ENCODE measurements around the gene CX3CL1. TPM values are rescaled to one million over a fixed set of nuclear protein-coding genes. Genes with fewer than 3 reads are reported as not detected.
"Not testable (repeated sequence)": the region's sequence is repeated elsewhere in the genome, so short reads cannot be mapped to it uniquely, and the experiment has no call there.

CX3CL1 gene
- total RNA-seq (2014; rRNA removed; shearing (Covaris generic)) = 0.79 and 0.88 TPM in 2 replicates

DNA sequence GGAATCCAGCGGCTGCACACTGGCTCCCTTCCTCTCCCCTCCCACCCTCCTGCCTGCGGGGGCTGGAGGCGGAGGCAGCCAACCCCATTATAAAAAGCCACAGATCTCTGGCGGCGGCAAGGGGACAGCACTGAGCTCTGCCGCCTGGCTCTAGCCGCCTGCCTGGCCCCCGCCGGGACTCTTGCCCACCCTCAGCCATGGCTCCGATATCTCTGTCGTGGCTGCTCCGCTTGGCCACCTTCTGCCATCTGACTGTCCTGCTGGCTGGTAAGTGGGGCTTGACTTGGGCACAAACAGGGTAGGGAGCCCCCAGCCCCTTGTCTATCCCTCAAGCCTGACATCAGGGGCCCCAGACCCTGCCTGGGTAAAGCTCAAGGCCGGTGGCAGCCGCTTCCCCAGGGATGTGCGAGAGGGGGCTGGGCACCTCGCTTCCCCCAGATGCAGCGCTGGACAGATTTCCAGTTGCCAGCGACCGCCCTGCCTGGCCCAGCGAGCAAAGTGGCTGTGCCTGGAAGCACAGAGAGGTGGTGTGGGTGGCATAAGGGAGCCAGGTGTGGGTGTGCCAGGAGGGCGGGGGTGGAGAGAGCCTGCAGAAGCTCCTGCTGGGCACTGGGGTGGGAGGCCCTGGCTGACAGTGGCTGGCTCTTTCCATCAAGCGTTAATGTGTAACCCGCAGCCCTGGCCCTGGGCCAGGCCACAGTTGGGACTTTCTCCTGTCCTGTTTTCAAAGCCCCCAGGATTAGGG, at the start of gene CX3CL1:
Gene CX3CL1 (plus strand): TSS at position 119 of the 745 bp plus-strand sequence. CDS start 79 bp downstream, at position 198.
- DNase-seq (ENCODE audit: low spot score) = peak; percentile 40

DNA sequence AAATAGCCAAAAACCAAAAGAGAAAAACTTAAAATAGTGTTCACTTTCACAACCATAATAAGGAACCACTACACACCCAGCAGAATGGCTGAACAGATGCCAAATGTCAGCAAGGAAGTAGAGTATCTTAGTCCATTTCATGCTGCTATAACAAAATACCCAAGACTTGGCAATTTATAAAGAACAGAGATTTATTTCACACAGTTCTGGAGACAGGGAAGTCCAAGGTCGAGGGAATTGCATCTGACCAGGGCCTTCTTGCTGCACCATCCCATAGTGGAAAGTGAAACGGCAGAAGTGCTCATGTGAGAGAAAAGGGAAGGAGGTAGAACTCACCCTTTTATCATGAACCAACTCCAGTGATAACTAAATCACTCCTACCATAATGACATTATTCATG, 47.5 kb upstream of the CX3CL1 start:
- DNase-seq (ENCODE audit: low spot score) = no peak

DNA sequence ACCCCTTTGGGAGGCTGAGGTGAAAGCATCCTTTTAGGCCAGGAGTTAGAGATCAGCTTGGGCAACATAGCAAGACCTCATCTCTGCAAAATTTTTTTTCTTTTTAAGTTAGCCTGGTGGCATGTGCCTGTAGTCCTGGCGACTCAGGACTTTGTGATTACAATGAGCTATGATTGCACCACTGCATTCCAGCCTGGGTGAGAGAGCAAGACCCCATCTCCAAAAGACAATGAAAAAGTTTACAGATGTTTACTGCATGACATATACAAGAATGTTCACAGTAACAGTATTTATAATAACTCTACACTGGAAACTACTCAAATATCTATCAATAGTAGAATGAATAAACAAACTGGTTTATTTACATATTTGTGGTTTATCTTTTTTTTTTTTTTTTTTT, 46.8 kb upstream of the CX3CL1 start:
- DNase-seq (ENCODE audit: low spot score) = no peak

DNA sequence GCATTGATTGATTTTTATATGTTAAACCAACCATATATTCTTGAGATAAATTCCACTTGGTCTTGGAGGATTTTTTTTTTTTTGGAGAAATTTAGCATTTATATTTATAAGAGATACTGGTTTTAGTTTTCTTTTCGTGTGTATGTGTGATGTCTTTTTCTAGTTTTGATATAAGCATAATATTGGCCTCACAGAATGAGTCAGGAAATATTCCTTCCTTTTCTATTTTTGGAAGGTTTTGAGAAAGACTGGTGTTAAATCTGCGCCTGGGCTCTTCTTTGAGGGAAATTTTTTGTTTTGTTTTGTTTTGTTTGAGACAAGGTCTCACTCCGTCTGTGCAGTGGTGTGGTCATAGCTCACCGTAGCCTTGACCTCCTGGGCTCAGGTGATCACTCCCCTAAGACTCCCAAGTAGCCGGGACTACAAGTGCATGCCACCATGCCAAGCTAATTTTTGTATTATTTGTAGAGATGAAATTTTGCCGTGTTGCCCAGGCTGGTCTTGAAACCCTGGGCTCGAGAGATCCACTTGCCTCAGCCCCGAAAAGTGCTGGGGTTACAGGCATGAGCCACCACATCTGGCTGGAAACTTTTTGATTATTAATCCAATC, 42.5 kb upstream of the CX3CL1 start:
- no peak for DNase-seq (ENCODE audit: low spot score)

DNA sequence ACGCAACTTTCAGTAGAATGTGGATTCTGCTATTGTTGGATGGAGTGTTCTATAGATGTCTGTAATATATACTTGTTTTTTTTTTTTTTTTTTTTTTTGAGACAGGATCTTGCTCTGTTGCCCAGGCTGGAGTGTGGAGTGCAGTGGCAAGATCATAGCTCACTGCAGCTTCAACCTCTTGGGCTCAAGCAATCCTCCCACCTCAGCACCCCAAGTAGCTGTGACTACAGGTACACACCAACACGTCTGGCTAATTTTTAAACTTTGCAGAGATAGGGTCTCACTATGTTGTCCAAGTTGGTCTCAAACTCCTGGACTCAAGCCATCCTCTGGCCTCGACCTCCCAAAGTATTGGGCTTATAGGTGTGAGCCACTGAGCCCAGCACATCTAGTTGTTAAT, 40.9 kb upstream of the CX3CL1 start:
- DNase-seq (ENCODE audit: low spot score) = no peak

DNA sequence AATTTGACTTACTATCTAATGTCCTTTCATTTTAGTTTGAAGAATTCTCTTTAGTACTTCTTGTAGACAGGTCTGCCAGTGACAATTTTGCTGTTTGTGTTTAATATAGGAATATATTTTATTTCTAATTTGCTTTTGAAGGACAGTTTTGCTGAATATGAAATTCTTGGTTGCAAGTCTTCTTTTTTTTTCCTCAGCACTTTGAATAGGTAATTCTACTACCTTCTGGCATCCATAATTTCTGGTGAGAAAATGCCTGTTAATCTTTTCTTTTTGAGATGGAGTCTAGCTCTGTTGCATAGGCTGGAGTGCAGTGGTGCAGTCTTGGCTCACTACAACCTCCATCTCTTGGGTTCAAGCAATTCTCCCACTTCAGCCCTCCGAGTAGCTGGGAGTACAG, 38.9 kb upstream of the CX3CL1 start:
- no peak for DNase-seq (ENCODE audit: low spot score)

DNA sequence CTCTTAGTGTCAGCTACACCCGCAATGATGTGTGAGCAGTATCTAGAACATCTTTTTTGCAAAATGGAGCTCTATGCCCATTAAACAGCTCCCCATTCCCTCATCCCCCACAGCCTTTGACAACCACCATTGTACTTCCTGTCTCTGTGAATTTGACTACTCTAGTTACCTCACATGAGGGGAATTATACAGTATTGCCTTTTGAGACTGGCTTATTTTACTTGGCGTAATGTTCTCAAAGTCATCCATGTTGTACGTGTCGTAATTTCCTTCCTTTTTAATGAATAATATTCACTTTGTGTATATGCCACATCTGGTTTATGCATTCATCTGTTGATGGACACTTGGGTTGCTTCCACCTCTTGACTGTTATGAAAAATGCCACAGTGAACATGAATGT, 36.9 kb upstream of the CX3CL1 start:
- no peak for DNase-seq (ENCODE audit: low spot score)

DNA sequence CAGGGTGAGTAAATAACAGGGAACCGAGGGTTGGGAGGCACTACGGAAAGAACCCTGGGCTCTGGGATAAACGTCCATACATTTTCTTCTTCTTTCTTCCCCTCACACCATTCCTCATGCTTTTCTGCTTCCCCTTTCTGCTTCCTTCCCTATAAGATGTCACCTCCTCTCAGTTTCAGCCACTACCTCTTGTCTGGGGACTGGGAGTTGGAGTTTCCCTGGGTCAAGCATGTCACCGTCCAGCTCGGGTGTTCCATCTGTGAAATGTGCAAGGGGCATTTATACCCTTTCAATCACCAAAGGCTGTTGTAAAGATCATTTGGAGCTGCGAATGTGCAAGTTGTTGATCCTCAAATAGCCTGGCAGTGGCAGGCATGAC, 31.2 kb upstream of the CX3CL1 start:
- DNase-seq (ENCODE audit: low spot score) = no peak

DNA sequence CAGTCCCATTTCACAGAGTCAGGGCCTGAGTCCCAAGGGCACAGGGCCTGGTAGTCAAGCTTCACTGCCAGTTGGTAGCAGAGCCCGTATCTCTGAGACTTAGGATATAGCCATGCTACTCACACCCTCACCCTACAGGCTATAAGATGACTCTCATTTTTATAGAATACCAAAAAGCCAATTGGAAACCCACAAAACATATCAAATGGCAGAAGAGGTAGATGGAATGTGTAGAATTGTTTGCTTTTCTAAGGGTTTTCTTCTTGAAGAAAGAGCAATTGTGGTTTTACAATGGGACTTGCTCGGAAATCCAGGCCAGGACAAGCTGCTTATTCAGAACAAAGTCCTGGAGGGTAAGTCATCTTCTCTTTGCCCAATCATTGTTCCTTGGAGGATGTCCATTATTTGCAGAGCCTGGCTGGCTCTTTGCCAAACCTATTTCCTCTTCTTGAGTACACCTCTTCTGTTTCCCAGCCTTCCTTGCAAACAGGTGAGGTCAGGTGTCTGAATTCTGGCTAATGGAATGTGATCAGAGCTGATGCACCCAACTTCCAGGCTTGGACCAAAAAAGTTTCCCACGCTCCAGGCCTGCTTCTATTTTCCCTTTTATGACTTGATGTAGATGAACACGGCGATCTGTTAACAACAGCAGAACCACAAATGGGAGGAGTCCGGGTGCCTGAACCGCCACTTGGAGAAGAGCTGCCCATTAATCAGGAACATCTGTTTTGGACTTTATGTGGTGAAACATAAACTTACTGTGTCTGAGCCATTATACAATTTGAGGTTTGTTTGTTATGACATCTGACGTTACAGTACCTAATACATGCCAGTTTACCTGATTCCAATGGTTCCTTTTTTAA, 30.6 kb upstream of the CX3CL1 start:
- peak; percentile 78 for DNase-seq (ENCODE audit: low spot score)

DNA sequence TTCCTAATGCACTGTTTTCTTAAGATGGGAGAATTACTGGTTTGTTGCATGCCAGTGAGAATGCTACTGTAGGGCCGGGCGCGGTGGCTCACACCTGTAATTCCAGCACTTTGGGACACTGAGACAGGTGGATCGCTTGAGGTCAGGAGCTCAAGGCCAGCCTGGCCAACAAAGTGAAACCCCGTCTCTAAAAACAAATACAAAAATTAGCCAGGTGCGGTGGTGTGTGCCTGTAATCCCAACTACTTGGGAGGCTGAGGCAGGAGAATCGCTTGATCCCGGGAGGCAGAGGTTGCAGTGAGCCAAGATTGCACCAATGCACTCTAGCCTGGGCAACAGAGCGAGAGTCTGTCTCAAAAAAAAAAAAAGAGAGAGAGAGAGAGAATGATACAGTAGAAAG, 29.7 kb upstream of the CX3CL1 start:
- not testable (repeated sequence) for DNase-seq (ENCODE audit: low spot score)

DNA sequence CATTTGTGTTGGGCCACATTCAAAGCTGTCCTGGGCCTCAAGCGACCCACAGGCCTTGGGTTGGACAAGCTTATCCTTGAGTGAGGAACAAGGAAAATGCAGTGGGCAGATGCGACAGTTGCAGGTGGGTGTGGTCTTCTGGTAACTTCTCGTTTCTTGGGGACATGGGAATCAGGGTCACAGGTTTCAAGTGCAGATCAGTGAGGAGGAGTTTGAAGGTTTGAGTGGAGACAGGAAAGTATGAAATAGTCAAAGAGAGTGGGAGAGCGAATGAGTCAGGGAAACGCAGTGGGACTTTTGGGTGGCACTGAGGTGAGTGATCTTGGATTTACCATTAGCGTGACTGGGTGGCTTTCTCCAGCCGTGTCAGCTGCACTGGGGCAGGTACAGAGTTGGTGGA, 29.1 kb upstream of the CX3CL1 start:
- no peak for DNase-seq (ENCODE audit: low spot score)

DNA sequence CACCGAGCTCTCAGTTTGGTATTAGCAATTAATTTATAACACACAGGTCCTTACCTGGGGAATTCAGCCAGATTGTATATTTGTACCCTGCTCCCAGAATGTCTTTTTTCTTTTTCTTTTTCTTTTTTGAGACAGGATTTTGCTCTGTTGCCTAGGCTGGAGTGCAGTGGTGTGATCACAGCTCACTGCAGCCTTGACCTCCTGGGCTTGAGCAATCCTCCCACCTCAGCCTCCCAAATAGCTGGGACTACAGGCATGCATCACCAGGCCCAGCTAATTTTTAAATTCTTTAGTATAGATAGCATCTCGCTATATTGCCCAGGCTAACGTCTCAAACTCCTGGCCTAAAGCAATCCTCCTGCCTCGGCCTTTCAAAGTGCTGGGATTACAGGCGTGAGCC, 28.2 kb upstream of the CX3CL1 start:
- not testable (repeated sequence) for DNase-seq (ENCODE audit: low spot score)

DNA sequence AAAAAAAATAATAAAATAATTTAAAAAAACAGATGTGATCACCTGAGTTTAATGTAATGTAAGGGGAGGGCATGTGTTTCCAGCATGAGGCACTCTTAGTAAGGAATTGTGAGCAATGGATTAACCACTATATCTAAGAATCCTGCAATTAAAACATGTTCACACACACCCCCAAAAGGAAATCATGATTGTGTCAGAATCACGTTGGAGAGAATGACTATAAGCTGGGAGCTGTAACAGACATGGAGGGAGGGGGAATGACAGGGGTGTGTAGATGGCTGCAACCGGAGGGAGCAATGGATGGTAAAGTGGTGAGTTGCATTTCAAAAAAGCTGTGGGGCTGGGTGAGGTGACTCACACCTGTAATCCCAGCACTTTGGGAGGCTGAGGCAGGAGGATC, 27.3 kb upstream of the CX3CL1 start:
- DNase-seq (ENCODE audit: low spot score) = no peak

DNA sequence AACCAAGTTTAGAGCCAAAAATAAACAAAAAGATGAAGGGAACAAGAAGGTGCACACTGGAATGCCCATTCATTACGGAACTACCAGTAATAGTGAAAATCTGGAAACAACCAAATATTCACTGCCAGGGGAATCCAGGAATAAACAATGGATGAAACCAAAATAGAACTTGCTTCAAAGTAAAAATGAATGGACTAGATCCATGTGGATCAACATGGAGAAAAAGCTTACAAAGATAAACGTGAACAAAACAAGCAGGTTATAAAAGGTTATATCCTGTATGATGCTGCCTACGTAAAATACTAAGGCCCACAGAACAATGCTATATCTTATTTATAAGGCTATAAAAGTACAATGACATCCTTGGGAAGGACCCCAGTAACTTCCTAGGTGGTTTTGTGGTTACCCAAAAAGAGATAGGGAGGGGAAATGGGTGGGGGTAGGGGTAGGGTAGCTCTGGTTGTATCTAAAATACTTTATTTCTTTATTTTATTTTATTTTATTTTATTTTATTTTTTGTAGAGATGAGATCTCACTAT, 26.6 kb upstream of the CX3CL1 start:
- DNase-seq (ENCODE audit: low spot score) = no peak

DNA sequence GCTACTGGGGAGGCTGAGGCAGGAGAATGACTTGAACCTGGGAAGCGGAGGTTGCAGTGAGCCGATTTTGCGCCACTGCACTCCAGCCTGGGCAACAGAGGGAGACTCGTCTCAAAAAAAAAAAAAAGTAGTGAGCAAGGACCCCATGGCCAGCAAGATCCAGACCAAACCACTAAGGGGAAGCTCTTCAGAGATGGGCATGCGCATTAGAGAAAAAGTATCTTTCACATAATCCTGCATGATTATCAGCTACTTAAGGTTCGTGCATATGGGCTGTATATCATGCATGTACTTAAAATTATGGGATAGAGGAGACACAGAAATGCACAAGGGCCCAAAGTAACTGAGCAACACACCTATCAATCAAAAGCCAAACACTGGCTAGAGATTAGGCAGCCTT, 24.4 kb upstream of the CX3CL1 start:
- no peak for DNase-seq (ENCODE audit: low spot score)

DNA sequence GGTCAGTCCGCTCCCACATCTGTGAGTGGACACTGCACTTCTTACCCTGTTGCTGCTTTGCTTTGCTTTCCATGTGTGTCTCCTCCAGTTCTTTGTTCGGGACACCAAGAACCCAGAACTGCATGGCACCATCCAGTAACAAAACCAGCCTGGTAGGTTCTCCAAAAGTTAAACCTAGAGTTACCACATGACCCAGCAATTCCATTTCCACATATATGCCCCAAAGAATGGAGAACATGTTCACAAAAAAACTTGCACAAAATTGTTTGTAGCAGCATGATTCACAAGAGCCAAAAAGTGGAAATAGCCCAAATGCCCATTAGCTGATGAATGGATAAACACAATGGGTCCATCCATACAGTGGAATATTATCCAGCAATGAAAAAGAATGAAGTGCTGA, 24.0 kb upstream of the CX3CL1 start:
- no peak for DNase-seq (ENCODE audit: low spot score)

DNA sequence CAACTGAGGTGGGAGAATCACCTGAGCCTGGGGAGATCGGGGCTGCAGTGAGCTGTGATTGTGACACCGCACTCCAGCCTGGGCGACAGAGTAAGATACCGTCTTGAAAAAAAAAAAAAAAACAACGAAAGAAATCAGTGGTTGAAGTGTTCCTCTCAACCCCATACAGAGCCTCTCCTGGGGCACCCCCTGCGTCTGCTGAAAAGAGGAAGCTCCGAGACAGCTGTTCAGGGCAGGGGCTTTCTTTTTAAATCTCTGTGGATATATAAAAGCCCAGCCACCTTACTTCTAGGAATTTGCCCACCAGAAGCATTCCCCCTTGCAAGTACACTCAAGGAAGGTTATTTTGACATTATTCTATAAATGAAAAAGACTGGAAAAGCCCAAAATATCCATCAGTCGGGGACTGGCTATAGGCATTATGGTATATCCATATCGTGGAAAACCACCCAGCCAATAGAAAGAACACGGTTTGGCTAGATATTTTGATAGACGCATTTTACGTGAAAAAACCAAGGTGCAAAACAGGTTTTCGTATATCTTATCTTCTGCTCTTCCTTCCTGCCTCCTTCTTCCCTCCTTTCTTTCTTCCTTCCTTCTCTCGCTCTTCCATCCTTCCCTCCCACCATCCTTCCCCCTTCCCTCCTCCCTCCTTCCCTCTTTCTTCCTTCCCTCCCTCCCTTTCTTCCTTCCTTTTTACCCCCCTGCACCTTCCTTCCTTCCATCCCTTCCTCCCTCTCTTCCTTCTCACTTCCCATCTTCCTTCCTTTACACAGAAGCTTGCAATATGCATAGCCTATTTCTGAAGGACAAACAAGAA, 22.9 kb upstream of the CX3CL1 start:
- DNase-seq (ENCODE audit: low spot score) = no peak

DNA sequence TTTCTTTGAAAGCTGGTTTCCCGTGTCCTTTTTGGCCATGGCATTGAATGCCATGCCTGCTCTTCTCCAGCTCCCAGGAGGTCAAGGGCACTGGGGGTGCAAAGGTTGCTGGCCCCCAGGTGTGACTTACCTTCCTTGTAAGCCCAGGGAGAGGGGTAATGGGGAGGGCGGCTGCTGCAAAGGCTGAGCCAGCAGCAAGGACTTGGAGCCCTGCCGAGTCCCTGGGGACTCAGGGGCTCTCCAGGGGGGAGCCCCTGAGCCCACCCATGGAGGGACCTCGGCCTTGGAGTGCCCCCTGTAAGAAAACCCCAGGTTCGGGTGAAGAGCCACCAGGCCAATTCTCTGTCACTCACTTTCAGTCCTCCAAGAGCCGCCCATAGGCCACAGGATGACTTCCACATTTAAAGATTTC, 19.6 kb upstream of the CX3CL1 start:
- no peak for DNase-seq (ENCODE audit: low spot score)

DNA sequence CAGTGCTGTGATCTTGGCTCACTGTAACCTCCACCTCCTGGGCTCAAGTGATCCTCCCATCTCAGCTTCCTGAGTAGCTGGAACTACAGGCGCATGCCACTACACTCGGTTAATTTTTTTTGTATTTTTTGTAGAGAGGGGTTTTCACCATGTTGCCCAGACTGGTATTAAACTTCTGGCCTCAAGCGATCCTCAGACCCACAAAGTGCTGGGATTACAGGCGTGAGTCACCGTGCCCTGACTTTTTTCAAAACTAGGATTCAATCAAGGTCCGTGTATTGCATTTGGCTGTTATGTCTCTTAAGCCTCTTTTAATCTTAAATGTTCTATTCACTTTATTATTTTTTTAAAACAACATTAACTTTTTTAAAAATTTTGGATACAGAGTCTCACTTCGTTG, 18.0 kb upstream of the CX3CL1 start:
- DNase-seq (ENCODE audit: low spot score) = no peak

DNA sequence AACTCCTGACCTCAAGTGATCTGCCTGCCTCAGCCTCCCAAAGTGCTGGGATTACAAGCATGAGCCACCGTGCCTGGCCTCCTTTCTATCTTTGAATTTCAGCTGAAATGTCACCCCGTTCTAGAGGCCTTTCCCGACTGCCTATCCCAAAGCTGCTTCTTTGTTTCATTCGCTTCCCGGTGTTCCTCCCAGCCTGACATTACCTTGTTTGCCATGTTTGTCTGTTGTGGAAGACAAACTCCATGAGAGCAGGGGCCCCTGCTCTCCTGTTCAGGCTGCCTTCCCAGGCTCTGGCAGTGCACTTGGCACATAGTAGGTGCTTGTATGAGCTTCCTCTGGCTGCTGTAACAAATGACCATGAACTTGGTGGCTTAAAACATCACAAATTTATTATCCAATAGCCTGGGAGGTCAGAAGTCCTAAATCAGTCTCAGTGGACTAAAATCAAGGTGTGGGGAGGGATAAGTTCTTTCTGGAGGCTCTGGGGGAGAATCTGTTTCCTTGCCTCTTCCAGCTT, 16.3 kb upstream of the CX3CL1 start:
- DNase-seq (ENCODE audit: low spot score) = no peak

DNA sequence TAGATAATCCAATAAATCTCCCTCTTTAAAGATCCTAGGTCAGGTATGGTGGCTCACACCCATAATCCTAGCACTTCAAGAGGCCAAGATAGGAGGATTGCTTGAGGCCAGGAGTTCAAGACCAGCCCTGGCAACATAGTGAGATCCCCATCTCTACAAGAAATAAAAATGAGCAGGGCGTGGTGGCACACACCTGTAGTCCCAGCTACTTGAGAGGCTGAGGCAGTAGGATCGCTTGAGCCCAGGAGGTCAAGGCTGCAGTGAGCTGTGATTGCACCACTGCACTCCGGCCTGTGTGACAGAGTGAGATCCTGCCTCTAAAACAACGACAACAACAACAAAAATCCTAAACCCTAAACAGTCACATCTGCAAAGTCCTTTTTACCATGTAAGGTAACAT, 15.7 kb upstream of the CX3CL1 start:
- DNase-seq (ENCODE audit: low spot score) = no peak

Data from A172 (cell line).